Trophoblast cell (in vitro differentiated cells and primary cell): ENCODE data around the gene CUX1.
"Not testable (repeated sequence)": the region's sequence is repeated elsewhere in the genome, so short reads cannot be mapped to it uniquely, and the experiment has no call there.

ENCODE experiments used
- DNase-seq, 2 donors: peaks; one replicate each; pipeline ENCODE4 v3.0.0-alpha.2; 2016
- H2AFZ ChIP-seq: 2 replicates; pipeline ENCODE4 v1.6.1; 2013; ENCODE audit warnings: low read length, moderate library complexity, mild to moderate bottlenecking; ENCODE audit not compliant: insufficient read depth, poor library complexity
- H2AK5ac ChIP-seq: 2 replicates; pipeline ENCODE4 v1.6.1; 2013; ENCODE audit warnings: mild to moderate bottlenecking, low read length
- H2BK120ac ChIP-seq: 2 replicates; pipeline ENCODE4 v1.6.1; 2013; ENCODE audit warnings: low read length, mild to moderate bottlenecking, moderate library complexity; ENCODE audit not compliant: insufficient read depth, poor library complexity
- H2BK12ac ChIP-seq: 2 replicates; pipeline ENCODE4 v1.6.1; 2013; ENCODE audit warnings: mild to moderate bottlenecking, low read length, moderate library complexity
- H2BK5ac ChIP-seq: 2 replicates; pipeline ENCODE4 v1.6.1; 2013; ENCODE audit warnings: low read length, low read depth, moderate library complexity, mild to moderate bottlenecking; ENCODE audit not compliant: poor library complexity
- H3K14ac ChIP-seq: 2 replicates; pipeline ENCODE4 v1.6.1; 2013; ENCODE audit warnings: mild to moderate bottlenecking, low read length
- H3K18ac ChIP-seq: 2 replicates; pipeline ENCODE4 v1.6.1; 2013; ENCODE audit warnings: mild to moderate bottlenecking, low read length
- H3K23ac ChIP-seq: 2 replicates; pipeline ENCODE4 v1.6.1; 2013; ENCODE audit warnings: low read length
- H3K27ac ChIP-seq: 2 replicates; pipeline ENCODE4 v1.5.1; 2013; ENCODE audit warnings: low read depth, mild to moderate bottlenecking, inconsistent platforms, low read length, moderate library complexity
- H3K27me3 ChIP-seq: 2 replicates; pipeline ENCODE4 v1.6.1; 2013; ENCODE audit warnings: inconsistent platforms, mild to moderate bottlenecking, low read length, moderate library complexity; ENCODE audit not compliant: insufficient read depth
- H3K36me3 ChIP-seq, 2 experiments: 1 replicate in 1 of 2; 2 replicates in 1 of 2; pipeline ENCODE4 v1.6.1; 2013; ENCODE audit warnings: low read length in 2 of 2, mild to moderate bottlenecking in 2 of 2, moderate library complexity in 1 of 2; ENCODE audit not compliant: insufficient read depth in 2 of 2, control insufficient read depth in 1 of 2
- H3K4ac ChIP-seq: 2 replicates; pipeline ENCODE4 v1.6.1; 2013; ENCODE audit warnings: low read depth, mild to moderate bottlenecking, low read length, moderate library complexity
- H3K4me1 ChIP-seq, 2 experiments: 1 replicate in 1 of 2; 2 replicates in 1 of 2; pipeline ENCODE4 v1.6.1; 2013; ENCODE audit warnings: low read length in 2 of 2, mild to moderate bottlenecking in 2 of 2, moderate library complexity in 1 of 2; ENCODE audit not compliant: insufficient read depth in 2 of 2, control insufficient read depth in 1 of 2
- H3K4me2 ChIP-seq: 2 replicates; pipeline ENCODE4 v1.6.1; 2013; ENCODE audit warnings: inconsistent platforms, mild to moderate bottlenecking, low read length, moderate library complexity
- H3K4me3 ChIP-seq: 2 replicates; pipeline ENCODE4 v1.5.1; 2013; ENCODE audit warnings: mild to moderate bottlenecking, low read depth, low read length, inconsistent platforms
- H3K79me1 ChIP-seq: one replicate; pipeline ENCODE4 v1.6.1; 2013; ENCODE audit warnings: low read length
- H3K79me2 ChIP-seq: 2 replicates; pipeline ENCODE4 v1.6.1; 2013; ENCODE audit warnings: low read length, mild to moderate bottlenecking; ENCODE audit not compliant: control insufficient read depth, insufficient read depth, poor library complexity
- H3K9ac ChIP-seq: 2 replicates; pipeline ENCODE4 v1.6.1; 2013; ENCODE audit warnings: mild to moderate bottlenecking, low read length
- H3K9me3 ChIP-seq: 2 replicates; pipeline ENCODE4 v1.6.1; 2013; ENCODE audit warnings: low read depth, mild to moderate bottlenecking, control low read depth, inconsistent platforms, low read length; ENCODE audit not compliant: insufficient read depth
- H4K12ac ChIP-seq: 2 replicates; pipeline ENCODE4 v1.6.1; 2013; ENCODE audit warnings: low read depth, mild to moderate bottlenecking, low read length, moderate library complexity
- H4K8ac ChIP-seq: 2 replicates; pipeline ENCODE4 v1.6.1; 2013; ENCODE audit warnings: low read depth, mild to moderate bottlenecking, low read length, moderate library complexity
- H4K91ac ChIP-seq: one replicate; pipeline ENCODE4 v1.6.1; 2013; ENCODE audit warnings: low read depth, mild to moderate bottlenecking, low read length, moderate library complexity
- WGBS: extraction: QIAGEN DNeasy Blood & Tissue Kit; methylation state at CpG from one replicate; pipeline ENCODE4 v1.1.7; 2013; ENCODE audit warnings: missing lambda C conversion rate; ENCODE audit not compliant: insufficient read length, insufficient coverage; ENCODE audit errors: extremely low coverage; 5-methylcytosine and 5-hydroxymethylcytosine counted together

Gene CUX1

GRCh38 chr7:101927389-101927788 is 110.0 kb downstream of the CUX1 start:
- no peak for DNase-seq
- Histone ChIP-seq H4K12ac (no peak overlapping the region), H3K4ac (peak overlapping the region; percentile 44), H2BK12ac (no peak overlapping the region), H3K27me3 (no peaks in the 10 kb centered on the region), H3K23ac (no peak overlapping the region), H3K79me2 (peaks cover 13% of the 10 kb centered on the region), H2BK5ac (no peak overlapping the region), H3K4me3 (no peak overlapping the region), H4K8ac (no peak overlapping the region), H2AFZ (no peak overlapping the region), H3K4me2 (no peak overlapping the region), H2BK120ac (no peak overlapping the region), H2AK5ac (no peak overlapping the region), H3K9me3 (peaks cover 2% of the 10 kb centered on the region), H3K18ac (no peak overlapping the region), H3K14ac (no peak overlapping the region), H3K9ac (no peak overlapping the region), H3K36me3 (peaks cover 4 to 7% of the 10 kb centered on the region in 2 experiments), H3K79me1 (peaks cover 12% of the 10 kb centered on the region), H3K27ac (no peak overlapping the region), H3K4me1 (peaks cover 11 to 18% of the 10 kb centered on the region in 2 experiments), H4K91ac (no peak overlapping the region)
- WGBS = no CpG with 5 or more reads among the region's 6 CpGs

- no peak overlapping the region for H4K91ac ChIP-seq
- H2BK5ac ChIP-seq = no peak overlapping the region
- H2AFZ ChIP-seq = no peak overlapping the region
- no peaks in the 10 kb centered on the region for H3K27me3 ChIP-seq
- peak; percentile 38 to 45 for DNase-seq
- H3K9ac ChIP-seq = no peak overlapping the region
- H2AK5ac ChIP-seq = no peak overlapping the region
- no peak overlapping the region for H3K23ac ChIP-seq
- H3K14ac ChIP-seq = no peak overlapping the region
- H4K8ac ChIP-seq = no peak overlapping the region
- H3K4me3 ChIP-seq = no peak overlapping the region
- no peak overlapping the region for H3K4me2 ChIP-seq
- no CpG with 5 or more reads among the region's 16 CpGs for WGBS
- peak overlapping the region; percentile 50 for H3K4ac ChIP-seq
- no peak overlapping the region for H3K27ac ChIP-seq
- H3K36me3 ChIP-seq = peaks cover 4 to 7% of the 10 kb centered on the region in 2 experiments
- no peak overlapping the region for H4K12ac ChIP-seq
- no peak overlapping the region for H2BK12ac ChIP-seq
- no peak overlapping the region for H2BK120ac ChIP-seq
- no peak overlapping the region for H3K18ac ChIP-seq
- peaks cover 10% of the 10 kb centered on the region for H3K79me2 ChIP-seq
- H3K4me1 ChIP-seq = peaks cover 7 to 14% of the 10 kb centered on the region in 2 experiments
- H3K9me3 ChIP-seq = no peaks in the 10 kb centered on the region
- peaks cover 8% of the 10 kb centered on the region for H3K79me1 ChIP-seq
These were observed 110.4 kb downstream of the CUX1 start for GRCh38 chr7:101927802-101928201.

GRCh38 chr7:101929256-101929655 is 111.8 kb downstream of the CUX1 start:
- Histone ChIP-seq H2BK5ac (no peak overlapping the region), H3K36me3 (peaks cover 2 to 4% of the 10 kb centered on the region in 2 experiments)

GRCh38 chr7:101929911-101930310 is 112.5 kb downstream of the CUX1 start:
- not testable (repeated sequence) for H3K36me3 ChIP-seq, H2BK12ac ChIP-seq, H3K4me1 ChIP-seq, H3K4me2 ChIP-seq, H3K4me3 ChIP-seq, H2AK5ac ChIP-seq, H3K79me2 ChIP-seq, H4K12ac ChIP-seq, H4K8ac ChIP-seq, H3K23ac ChIP-seq, H4K91ac ChIP-seq, H3K79me1 ChIP-seq, H3K18ac ChIP-seq, H2BK5ac ChIP-seq, H3K27me3 ChIP-seq, H3K9me3 ChIP-seq, H2AFZ ChIP-seq, H3K27ac ChIP-seq, H3K14ac ChIP-seq, H2BK120ac ChIP-seq, H3K9ac ChIP-seq
- H3K4ac ChIP-seq = peak overlapping the region; percentile 47
- no CpG with 5 or more reads among the region's 6 CpGs for WGBS
- DNase-seq = peak; percentile 83

More at GRCh38 chr7:101929256-101929655, 111.8 kb downstream of the CUX1 start:
- Histone ChIP-seq H3K9ac (no peak overlapping the region), H3K4ac (no peak overlapping the region), H4K91ac (no peak overlapping the region), H3K23ac (no peak overlapping the region), H3K4me3 (no peak overlapping the region), H3K4me1 (peaks cover 0 to 3% of the 10 kb centered on the region in 2 experiments), H3K4me2 (no peak overlapping the region), H3K27me3 (no peaks in the 10 kb centered on the region), H3K14ac (no peak overlapping the region), H4K8ac (no peak overlapping the region), H2AK5ac (no peak overlapping the region), H3K27ac (no peak overlapping the region), H3K79me1 (peaks cover 1% of the 10 kb centered on the region), H3K79me2 (peaks cover 5% of the 10 kb centered on the region), H2BK12ac (no peak overlapping the region), H2AFZ (no peak overlapping the region), H3K9me3 (no peaks in the 10 kb centered on the region), H2BK120ac (no peak overlapping the region), H3K18ac (no peak overlapping the region), H4K12ac (no peak overlapping the region)
- no peak for DNase-seq
- no CpG with 5 or more reads among the region's 4 CpGs for WGBS
